Lower lobe of right lung (tissue), 2 donors: Measurements from ENCODE around the gene ST3GAL5. TPM values are rescaled to one million over a fixed set of nuclear protein-coding genes. Genes with fewer than 3 reads are reported as not detected.
A peak's percentile ranks its signal among the peaks of the same experiment; 100 is the strongest.

Experiments used
- ATAC-seq, 2 donors: fragments of 200-7000 bp; cut with Tn5 transposase; one replicate each; pipeline ENCODE4 v1.9.1; 2020 to 2022; ENCODE audit warnings: mild to moderate bottlenecking in 2 of 2, moderate library complexity in 2 of 2
- DNase-seq: peaks from one replicate; pipeline ENCODE4 v3.0.0-alpha.2; 2020
- H3K27ac ChIP-seq: fragments of 200-600 bp; one replicate; pipeline ENCODE4 v1.8.0; 2022
- H3K27me3 ChIP-seq: fragments of 200-600 bp; one replicate; pipeline ENCODE4 v1.8.0; 2022; ENCODE audit warnings: low read depth
- H3K36me3 ChIP-seq: fragments of 200-600 bp; one replicate; pipeline ENCODE4 v1.8.0; 2022; ENCODE audit warnings: mild to moderate bottlenecking
- H3K4me1 ChIP-seq: fragments of 200-600 bp; one replicate; pipeline ENCODE4 v1.8.0; 2022
- H3K4me3 ChIP-seq: fragments of 200-600 bp; one replicate; pipeline ENCODE4 v1.8.0; 2022; ENCODE audit warnings: mild to moderate bottlenecking
- H3K9me3 ChIP-seq: fragments of 200-600 bp; one replicate; pipeline ENCODE4 v1.8.0; 2022
- intact Hi-C: fragments of 100-400 bp; cut with DNase I; formaldehyde crosslinking; loops from one replicate; pipeline ENCODE4 v1.11.0; 2022
- total RNA-seq: library from RNA; stranded (reverse); fragmentation: NEBNext Ultra II Directional; extraction: Animal tissue kit (Norgen Biotek cat#: 25700); gene quantifications from one replicate; pipeline ENCODE4 v1.2.1, GENCODE V29; 2021
- TF ChIP-seq, protein P1 (sequence below): fragments of 200-600 bp; IDR thresholded peaks from one replicate; pipeline ENCODE4 v1.8.0; 2022; ENCODE audit warnings: antibody characterized with exemption, mild to moderate bottlenecking
- donor health status: DM: no; HTN: yes; CAD: no; lungs with severe emphysema.

Gene ST3GAL5
- total RNA-seq, 1 donor from 2014 or later, result 72.4 TPM

DNA sequence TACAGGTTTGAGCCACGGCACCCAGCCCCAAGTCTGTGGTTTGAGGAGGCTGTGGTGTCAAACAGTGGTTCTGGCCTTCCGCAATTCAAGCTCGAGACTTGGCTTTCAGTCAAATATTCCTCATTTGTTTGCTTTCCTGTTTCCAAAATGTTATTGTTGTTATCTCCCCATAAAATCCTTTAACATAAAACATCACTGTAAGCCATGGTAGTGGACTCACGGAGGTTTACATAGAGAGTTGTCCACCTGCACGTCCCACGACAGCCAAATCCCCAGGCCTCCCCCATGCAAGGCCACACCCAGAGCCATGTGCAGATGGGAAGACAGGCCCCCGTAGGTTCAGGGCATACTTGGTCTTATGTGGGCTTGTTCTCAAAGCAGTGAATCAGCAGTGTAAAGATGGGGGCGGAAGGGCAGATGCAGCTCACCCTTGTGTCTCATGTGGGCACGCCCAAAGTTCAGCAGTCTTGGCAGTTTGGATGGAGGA, 18.9 kb upstream of the ST3GAL5 start:
- no peaks in the 10 kb centered on the region for H3K36me3 ChIP-seq
- no peaks in the 10 kb centered on the region for H3K27me3 ChIP-seq
- H3K9me3 ChIP-seq, result no peaks in the 10 kb centered on the region
- intact Hi-C loops, result no loop called here
- TF ChIP-seq, protein P1, sequence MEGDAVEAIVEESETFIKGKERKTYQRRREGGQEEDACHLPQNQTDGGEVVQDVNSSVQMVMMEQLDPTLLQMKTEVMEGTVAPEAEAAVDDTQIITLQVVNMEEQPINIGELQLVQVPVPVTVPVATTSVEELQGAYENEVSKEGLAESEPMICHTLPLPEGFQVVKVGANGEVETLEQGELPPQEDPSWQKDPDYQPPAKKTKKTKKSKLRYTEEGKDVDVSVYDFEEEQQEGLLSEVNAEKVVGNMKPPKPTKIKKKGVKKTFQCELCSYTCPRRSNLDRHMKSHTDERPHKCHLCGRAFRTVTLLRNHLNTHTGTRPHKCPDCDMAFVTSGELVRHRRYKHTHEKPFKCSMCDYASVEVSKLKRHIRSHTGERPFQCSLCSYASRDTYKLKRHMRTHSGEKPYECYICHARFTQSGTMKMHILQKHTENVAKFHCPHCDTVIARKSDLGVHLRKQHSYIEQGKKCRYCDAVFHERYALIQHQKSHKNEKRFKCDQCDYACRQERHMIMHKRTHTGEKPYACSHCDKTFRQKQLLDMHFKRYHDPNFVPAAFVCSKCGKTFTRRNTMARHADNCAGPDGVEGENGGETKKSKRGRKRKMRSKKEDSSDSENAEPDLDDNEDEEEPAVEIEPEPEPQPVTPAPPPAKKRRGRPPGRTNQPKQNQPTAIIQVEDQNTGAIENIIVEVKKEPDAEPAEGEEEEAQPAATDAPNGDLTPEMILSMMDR, result no peak
- H3K27ac ChIP-seq, result no peak overlapping the region
- H3K4me3 ChIP-seq, result no peak overlapping the region
- DNase-seq (no peak), ATAC-seq (peak in 1 of 2 donors; percentile 15)
- peaks cover 13% of the 10 kb centered on the region for H3K4me1 ChIP-seq

DNA sequence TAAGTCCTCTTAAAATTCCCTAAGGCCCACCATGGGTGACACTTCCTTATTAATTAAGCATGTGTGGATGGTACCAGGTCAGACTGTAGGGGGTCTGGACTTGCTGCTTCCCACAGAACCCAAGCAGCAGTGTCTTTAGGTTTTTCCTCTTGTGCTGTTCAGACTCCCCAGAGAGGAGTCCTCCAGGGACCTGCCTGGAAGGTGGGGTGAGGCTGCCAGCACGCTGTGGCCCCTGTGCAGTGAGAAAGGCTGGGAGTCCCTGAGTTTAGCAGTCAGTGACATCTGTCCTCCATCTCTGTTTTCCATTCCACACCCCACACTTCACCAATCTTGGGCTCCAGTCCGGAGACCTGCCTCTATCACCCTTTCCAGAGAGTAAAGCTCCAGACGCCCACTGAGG, 18.0 kb upstream of the ST3GAL5 start:
- H3K4me3 ChIP-seq, result no peak overlapping the region
- H3K9me3 ChIP-seq, result no peaks in the 10 kb centered on the region
- DNase-seq, result no peak
- ATAC-seq, result no peak
- TF ChIP-seq, protein P1, result no peak
- no peak overlapping the region for H3K27ac ChIP-seq
- H3K27me3 ChIP-seq, result no peaks in the 10 kb centered on the region
- intact Hi-C loops, result no loop called here
- H3K36me3 ChIP-seq, result no peaks in the 10 kb centered on the region
- peaks cover 13% of the 10 kb centered on the region for H3K4me1 ChIP-seq

DNA sequence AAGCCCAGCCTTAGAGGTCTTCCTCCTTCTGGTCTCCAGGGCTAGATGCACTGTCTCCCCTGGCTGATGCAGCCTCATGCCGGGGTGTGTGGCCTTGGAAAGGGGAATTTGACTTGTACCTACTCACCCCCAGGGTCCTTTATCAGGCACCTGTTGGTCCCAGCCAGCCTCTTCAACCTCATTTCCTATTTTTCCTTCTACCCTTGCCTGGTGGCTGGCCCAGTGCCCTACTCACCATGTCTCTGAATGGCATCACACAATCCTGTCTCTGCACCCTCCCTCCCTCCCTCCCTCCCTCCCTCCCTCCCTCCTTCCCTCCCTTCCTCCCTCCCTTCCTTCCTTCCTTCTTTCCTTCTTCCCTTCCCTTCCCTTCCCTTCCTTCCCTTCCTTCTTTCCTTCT, 17.1 kb upstream of the ST3GAL5 start:
- intact Hi-C loops, result no loop called here
- no peaks in the 10 kb centered on the region for H3K27me3 ChIP-seq
- H3K9me3 ChIP-seq, result no peaks in the 10 kb centered on the region
- H3K27ac ChIP-seq, result peak overlapping the region; percentile 61
- H3K36me3 ChIP-seq, result no peaks in the 10 kb centered on the region
- TF ChIP-seq, protein P1, result no peak
- H3K4me1 ChIP-seq, result peaks cover 13% of the 10 kb centered on the region
- ATAC-seq, result no peak
- no peak for DNase-seq
- H3K4me3 ChIP-seq, result no peak overlapping the region

DNA sequence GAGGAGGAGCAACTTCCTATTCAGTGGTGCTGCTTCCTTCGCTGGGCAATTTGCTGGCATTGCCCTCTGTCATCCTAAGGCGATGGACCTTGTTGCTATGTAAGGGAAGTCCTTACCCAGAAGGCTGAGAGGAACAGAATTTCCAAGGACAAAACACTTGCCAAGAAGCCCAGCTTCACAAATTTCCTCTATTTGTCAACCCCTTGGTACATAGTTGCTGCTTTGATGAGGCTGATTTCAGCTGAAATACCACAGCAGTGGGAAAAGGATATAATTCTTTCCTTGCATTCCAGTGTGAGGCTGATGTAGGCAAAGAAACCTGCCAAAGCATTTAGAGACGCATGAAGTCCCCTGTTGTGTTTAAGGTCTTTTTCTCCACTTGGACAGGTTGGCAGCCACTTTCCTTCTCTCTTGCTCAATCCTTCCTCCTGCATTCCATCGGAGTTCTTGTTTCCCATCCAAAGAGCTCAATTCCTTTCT, 16.4 kb upstream of the ST3GAL5 start:
- intact Hi-C loops, result no loop called here
- Histone ChIP-seq H3K9me3 (no peaks in the 10 kb centered on the region), H3K27ac (peak overlapping the region; percentile 61), H3K4me3 (no peak overlapping the region), H3K36me3 (no peaks in the 10 kb centered on the region), H3K4me1 (peaks cover 13% of the 10 kb centered on the region), H3K27me3 (no peaks in the 10 kb centered on the region)
- TF ChIP-seq, protein P1, result no peak
- DNase-seq (no peak), ATAC-seq (peak; percentile 30 to 48)

DNA sequence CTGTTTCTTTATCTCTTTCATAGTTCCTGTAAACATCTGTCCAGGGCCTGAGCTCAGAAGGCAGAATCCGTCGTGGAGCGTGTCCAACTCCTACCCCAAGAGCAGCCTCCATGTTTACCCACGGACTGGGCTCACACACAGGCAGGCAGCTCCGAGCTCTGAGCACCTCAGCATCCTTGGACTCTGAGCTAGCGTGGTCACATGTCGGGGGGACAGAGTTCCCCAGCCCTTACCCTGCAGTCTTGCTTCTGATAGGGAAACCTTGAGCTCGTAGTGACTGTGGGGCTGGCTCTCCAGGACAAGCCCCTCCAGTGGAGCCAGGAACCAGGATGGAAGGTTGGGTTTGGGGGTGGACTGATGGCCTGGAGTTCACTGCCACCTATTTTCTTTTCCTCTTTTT, 15.1 kb upstream of the ST3GAL5 start:
- Histone ChIP-seq H3K9me3 (no peaks in the 10 kb centered on the region), H3K36me3 (no peaks in the 10 kb centered on the region), H3K4me3 (no peak overlapping the region), H3K4me1 (peaks cover 13% of the 10 kb centered on the region), H3K27ac (no peak overlapping the region), H3K27me3 (no peaks in the 10 kb centered on the region)
- DNase-seq (no peak), ATAC-seq (no peak)
- TF ChIP-seq, protein P1, result no peak
- intact Hi-C loops, result no loop called here
